Upper lobe of left lung (tissue), 4 donors: ENCODE data around the gene MAP3K13.

Source experiments
- CTCF ChIP-seq, 6 experiments: fragments of 450-650 bp in 4 of 6; fragments of 200-600 bp in 2 of 6; sonication (generic) in 2 of 6; IDR thresholded peaks; one replicate each; pipeline ENCODE4 v1.5.1; 2016 to 2019; ENCODE audit warnings: antibody characterized with exemption in 6 of 6
- EP300 ChIP-seq, 4 donors: sonication (generic); formaldehyde crosslinking; IDR thresholded peaks; one replicate each; pipeline ENCODE4 v1.5.1; 2017; ENCODE audit warnings: antibody characterized with exemption in 4 of 4, control low read depth in 2 of 4
- POLR2A ChIP-seq, 4 donors: fragments of 450-650 bp; IDR thresholded peaks; one replicate each; pipeline ENCODE4 v1.5.1; 2016 to 2017; ENCODE audit warnings: antibody characterized with exemption in 4 of 4, mild to moderate bottlenecking in 2 of 4
- POLR2AphosphoS5 ChIP-seq, 2 donors: sonication (generic); formaldehyde crosslinking; IDR thresholded peaks; one replicate each; pipeline ENCODE4 v1.5.1; 2017; ENCODE audit warnings: antibody characterized with exemption in 2 of 2

GRCh38 chr3:185507883-185508282 lies 144.9 kb downstream of the MAP3K13 start:
- no peak for TF ChIP-seq CTCF (IDR thresholded peaks at IDR 0.05)
- TF ChIP-seq EP300 (IDR thresholded peaks at IDR 0.05): no peak
- TF ChIP-seq POLR2AphosphoS5 (IDR thresholded peaks at IDR 0.05): no peak
- no peak for TF ChIP-seq POLR2A (IDR thresholded peaks at IDR 0.05)
